ENCODE data around the gene PUM2.

PUM2 gene

GRCh38 chr2:20231598-20232026, 119.0 kb downstream of the PUM2 start:
- ChIA-PET POLR2A (no interaction called here), CTCF (interaction anchor here (0.6 to 0.7 kb wide), 2 partner anchors 16 to 96 kb away, joined by 3 to 7 read pairs; no protein-coding TSS in a partner anchor)
- no peak for DNase-seq (ENCODE audit: extremely low spot score)
- no peak for TF ChIP-seq FOXA1 (IDR thresholded peaks at IDR 0.05)
- no peak for TF ChIP-seq SP1 (IDR thresholded peaks at IDR 0.05)
- TF ChIP-seq SUZ12 (IDR thresholded peaks at IDR 0.05): no peak
- no peak for TF ChIP-seq FOXK2 (IDR thresholded peaks at IDR 0.05)
- no peak for TF ChIP-seq HDGF (IDR thresholded peaks at IDR 0.05; ENCODE audit: borderline replicate concordance)

DNA sequence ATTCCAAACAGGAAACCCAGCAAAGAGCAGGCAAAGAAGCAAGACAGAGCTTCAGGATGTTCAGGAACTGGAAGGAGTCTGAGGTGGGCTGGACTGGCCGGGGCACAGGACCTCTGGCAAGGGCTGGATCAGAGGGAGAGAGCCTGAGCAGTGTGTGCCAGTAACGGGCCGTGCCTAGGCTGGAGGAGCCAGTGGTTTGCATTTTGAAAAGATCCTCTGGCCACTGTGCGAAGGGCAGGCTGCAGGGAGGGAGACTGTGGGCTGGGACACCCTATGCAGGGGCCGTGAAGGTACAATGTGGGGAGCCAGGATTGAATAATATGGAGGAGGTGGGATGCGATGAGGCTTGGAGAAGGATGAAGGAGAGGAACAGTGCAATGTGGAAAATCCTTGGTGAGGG, 119.5 kb downstream of the PUM2 start:
- no peak for DNase-seq (ENCODE audit: extremely low spot score)
- ChIA-PET CTCF (interaction anchor here (0.7 kb wide), 1 partner anchor 17 kb away, joined by 7 read pairs; no protein-coding TSS in a partner anchor), POLR2A (no interaction called here)
- TF ChIP-seq LEF1 (IDR thresholded peaks at IDR 0.05; ENCODE audit: borderline replicate concordance) (no peak), NFRKB (IDR thresholded peaks at IDR 0.05) (no peak), TARDBP (IDR thresholded peaks at IDR 0.05) (no peak), FOXK2 (IDR thresholded peaks at IDR 0.05) (no peak), CTBP1 (IDR thresholded peaks at IDR 0.05; ENCODE audit: borderline replicate concordance) (no peak), ARNT (IDR thresholded peaks at IDR 0.05) (no peak), FOXM1 (IDR thresholded peaks at IDR 0.05; ENCODE audit: borderline replicate concordance) (no peak), SUZ12 (IDR thresholded peaks at IDR 0.05) (no peak), ELF4 (IDR thresholded peaks at IDR 0.05) (no peak), SP1 (IDR thresholded peaks at IDR 0.05) (no peak), ZNF384 (IDR thresholded peaks at IDR 0.05) (no peak), BHLHE40 (IDR thresholded peaks at IDR 0.05; ENCODE audit: borderline replicate concordance) (no peak), HDGF (IDR thresholded peaks at IDR 0.05; ENCODE audit: borderline replicate concordance) (no peak), FOXA1 (IDR thresholded peaks at IDR 0.05) (no peak), L3MBTL2 (conservative IDR thresholded peaks at IDR 0.05) (no peak)
- TF ChIP-seq, protein P1, sequence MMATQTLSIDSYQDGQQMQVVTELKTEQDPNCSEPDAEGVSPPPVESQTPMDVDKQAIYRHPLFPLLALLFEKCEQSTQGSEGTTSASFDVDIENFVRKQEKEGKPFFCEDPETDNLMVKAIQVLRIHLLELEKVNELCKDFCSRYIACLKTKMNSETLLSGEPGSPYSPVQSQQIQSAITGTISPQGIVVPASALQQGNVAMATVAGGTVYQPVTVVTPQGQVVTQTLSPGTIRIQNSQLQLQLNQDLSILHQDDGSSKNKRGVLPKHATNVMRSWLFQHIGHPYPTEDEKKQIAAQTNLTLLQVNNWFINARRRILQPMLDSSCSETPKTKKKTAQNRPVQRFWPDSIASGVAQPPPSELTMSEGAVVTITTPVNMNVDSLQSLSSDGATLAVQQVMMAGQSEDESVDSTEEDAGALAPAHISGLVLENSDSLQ (IDR thresholded peaks at IDR 0.05): no peak

DNA sequence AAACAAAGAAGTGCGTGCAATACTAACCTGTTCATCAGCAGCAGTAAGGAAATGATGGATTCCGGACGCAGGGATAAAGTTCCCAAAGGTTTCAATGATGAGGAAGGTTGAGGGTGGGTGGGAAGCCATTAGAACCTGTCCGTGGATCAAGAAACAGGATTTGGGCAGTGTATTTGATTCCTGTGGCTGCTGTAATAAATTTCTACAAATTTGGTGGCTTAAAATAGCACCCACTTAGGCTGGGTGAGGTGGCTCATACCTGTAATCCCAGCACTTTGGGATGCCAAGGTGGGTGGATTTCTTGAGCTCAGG, 120.6 kb downstream of the PUM2 start:
- no peak for DNase-seq (ENCODE audit: extremely low spot score)
- ChIA-PET POLR2A (no interaction called here), CTCF (no interaction called here)
- no peak for TF ChIP-seq ELF4 (IDR thresholded peaks at IDR 0.05)
- no peak for TF ChIP-seq FOXA1 (IDR thresholded peaks at IDR 0.05)
- no peak for TF ChIP-seq SUZ12 (IDR thresholded peaks at IDR 0.05)
- TF ChIP-seq ARNT (IDR thresholded peaks at IDR 0.05): no peak
- no peak for TF ChIP-seq L3MBTL2 (conservative IDR thresholded peaks at IDR 0.05)
- TF ChIP-seq CTBP1 (IDR thresholded peaks at IDR 0.05; ENCODE audit: borderline replicate concordance): no peak

GRCh38 chr2:20229322-20230113, 121.1 kb downstream of the PUM2 start:
- ChIA-PET CTCF (no interaction called here), POLR2A (no interaction called here)
- no peak for DNase-seq (ENCODE audit: extremely low spot score)
- TF ChIP-seq TARDBP (IDR thresholded peaks at IDR 0.05): 0 out of 2 replicates have a peak, but pooled peaks have one; percentile 13
- TF ChIP-seq CTBP1 (IDR thresholded peaks at IDR 0.05; ENCODE audit: borderline replicate concordance): no peak

DNA sequence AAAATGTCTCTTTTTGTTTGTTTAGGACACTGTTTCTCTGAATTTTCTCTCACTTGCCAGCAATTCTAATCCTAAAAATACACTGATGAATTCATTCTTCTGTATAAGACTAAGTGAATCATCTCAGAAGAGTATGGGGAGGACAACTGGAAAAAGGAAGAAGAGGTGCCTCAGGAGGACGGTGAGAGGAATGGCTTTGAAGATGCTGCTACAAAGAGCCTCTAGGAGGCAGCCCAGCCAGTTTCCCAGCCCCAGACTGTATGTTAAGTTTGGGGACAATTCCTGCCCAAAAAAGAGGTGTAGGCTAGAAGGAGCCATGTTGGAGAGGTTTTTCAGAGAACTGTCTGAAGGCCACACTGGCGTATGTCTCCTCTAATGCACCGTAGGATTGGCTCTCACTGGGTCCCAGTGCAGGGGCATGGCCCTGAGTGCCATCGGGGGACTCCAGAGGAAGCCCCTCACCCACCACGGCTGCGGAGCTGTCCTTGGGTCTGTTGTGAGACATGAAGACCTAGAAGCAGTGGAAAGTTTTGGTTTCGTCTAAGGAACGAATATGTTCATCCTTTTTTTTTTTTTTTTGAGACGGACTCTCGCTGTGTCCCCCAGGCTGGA, 122.6 kb downstream of the PUM2 start:
- ChIA-PET CTCF (no interaction called here), POLR2A (no interaction called here)
- DNase-seq (ENCODE audit: extremely low spot score): no peak
- TF ChIP-seq L3MBTL2 (conservative IDR thresholded peaks at IDR 0.05) (no peak), TARDBP (IDR thresholded peaks at IDR 0.05) (no peak), ELF4 (IDR thresholded peaks at IDR 0.05) (no peak), FOXM1 (IDR thresholded peaks at IDR 0.05; ENCODE audit: borderline replicate concordance) (no peak)

GRCh38 chr2:20226152-20226545, 124.5 kb downstream of the PUM2 start:
- ChIA-PET POLR2A (no interaction called here), CTCF (interaction anchor here (0.9 to 2.1 kb wide), 4 partner anchors 87 to 128 kb away, joined by 4 to 19 read pairs (median 5); no protein-coding TSS in a partner anchor)
- DNase-seq (ENCODE audit: extremely low spot score): no peak
- TF ChIP-seq TARDBP (IDR thresholded peaks at IDR 0.05): no peak
- TF ChIP-seq FOXM1 (IDR thresholded peaks at IDR 0.05; ENCODE audit: borderline replicate concordance): no peak
- TF ChIP-seq NFRKB (IDR thresholded peaks at IDR 0.05): no peak
- TF ChIP-seq, protein P1 (IDR thresholded peaks at IDR 0.05): no peak
- no peak for TF ChIP-seq LEF1 (IDR thresholded peaks at IDR 0.05; ENCODE audit: borderline replicate concordance)
- no peak for TF ChIP-seq FOXA1 (IDR thresholded peaks at IDR 0.05)
- no peak for TF ChIP-seq SUZ12 (IDR thresholded peaks at IDR 0.05)
- TF ChIP-seq ARNT (IDR thresholded peaks at IDR 0.05): no peak
- TF ChIP-seq BHLHE40 (IDR thresholded peaks at IDR 0.05; ENCODE audit: borderline replicate concordance): no peak
- no peak for TF ChIP-seq FOXK2 (IDR thresholded peaks at IDR 0.05)
